Hematopoietic multipotent progenitor cell treated with erythropoietin and hydrocortisone succinate and interleukin-3 and kit ligand, for 8 days (in vitro differentiated cells): ENCODE data around the gene KCTD17.

Experiments used
- DNase-seq: peaks from one replicate; pipeline ENCODE4 v3.0.0-alpha.2; 2015

Gene KCTD17

GRCh38 chr22:37105990-37106389 is 54.4 kb downstream of the KCTD17 start:
- no peak for DNase-seq

GRCh38 chr22:37107816-37108621 is 56.5 kb downstream of the KCTD17 start:
- DNase-seq: no peak

GRCh38 chr22:37109242-37109917 is 57.8 kb downstream of the KCTD17 start, which contains the start of gene TMPRSS6:
TMPRSS6 (minus strand) TSS chr22:37109713; CDS start chr22:37103417, 6,296 bp downstream.
- no peak for DNase-seq

- DNase-seq: no peak
Measured at GRCh38 chr22:37111156-37111717, 59.7 kb downstream of the KCTD17 start.

- no peak for DNase-seq
Measured at GRCh38 chr22:37112084-37112728, 60.7 kb downstream of the KCTD17 start.
